ENCODE measurements around the gene GALNT10.

Gene GALNT10

DNA sequence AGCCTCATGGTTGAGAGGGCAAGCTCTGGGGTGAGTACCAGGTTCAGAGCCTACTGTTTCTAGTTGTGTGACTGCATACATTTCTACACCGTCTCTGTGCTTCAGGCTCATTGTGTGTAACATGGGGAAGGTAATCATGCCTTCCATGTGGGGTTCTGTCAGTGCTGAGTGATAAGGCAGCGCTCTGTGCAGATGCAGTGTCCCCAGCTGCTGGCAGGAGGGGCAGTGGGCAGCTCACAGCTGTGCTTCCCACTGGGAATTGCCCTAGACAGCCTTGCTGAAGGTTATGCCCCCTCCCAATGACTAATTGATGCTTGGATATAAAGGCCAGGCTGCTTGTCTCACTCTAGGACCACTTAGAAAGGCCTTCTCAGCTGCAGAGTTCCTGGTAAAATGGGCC is 133.5 kb downstream of the GALNT10 start:
- DNase-seq (ENCODE audit: low read depth) = no peak

DNA sequence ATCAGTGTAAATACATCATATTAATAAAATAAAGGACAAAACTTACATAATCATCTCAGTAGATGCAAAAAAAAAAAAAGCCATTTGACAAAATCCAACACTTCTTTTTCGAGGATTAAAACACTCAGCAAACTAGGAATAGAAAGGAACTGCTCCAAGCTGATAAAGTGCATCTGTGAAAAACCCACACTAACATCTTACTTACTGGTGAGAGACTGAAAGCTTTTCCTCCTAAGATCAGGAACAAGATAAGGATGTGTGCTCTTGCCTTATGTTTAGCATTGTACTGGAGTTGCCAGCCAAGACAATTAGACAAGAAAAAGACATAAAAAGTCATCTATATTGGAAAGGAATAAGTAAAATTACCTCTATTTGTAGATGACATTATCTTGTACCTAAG is 135.0 kb downstream of the GALNT10 start:
- no peak for DNase-seq (ENCODE audit: low read depth)

DNA sequence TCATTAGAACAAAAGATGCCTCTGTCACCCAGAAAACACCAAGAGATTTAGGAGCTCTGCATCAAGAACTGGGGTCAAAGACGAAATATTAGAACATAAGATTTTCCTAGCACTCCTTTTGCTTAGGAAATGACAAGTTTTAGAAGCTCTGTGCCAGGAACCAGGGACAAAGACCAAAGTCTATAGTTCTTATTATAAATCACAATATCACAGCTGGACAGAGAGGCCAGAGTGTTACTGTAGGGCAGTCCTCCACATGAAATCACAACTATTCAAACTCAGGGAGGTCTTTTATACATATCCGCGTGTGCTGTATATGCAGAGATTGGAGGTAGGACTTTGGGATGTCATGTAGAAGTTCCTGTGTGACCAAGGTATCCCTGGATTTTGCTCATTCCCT is 138.5 kb downstream of the GALNT10 start:
- no peak for DNase-seq (ENCODE audit: low read depth)

DNA sequence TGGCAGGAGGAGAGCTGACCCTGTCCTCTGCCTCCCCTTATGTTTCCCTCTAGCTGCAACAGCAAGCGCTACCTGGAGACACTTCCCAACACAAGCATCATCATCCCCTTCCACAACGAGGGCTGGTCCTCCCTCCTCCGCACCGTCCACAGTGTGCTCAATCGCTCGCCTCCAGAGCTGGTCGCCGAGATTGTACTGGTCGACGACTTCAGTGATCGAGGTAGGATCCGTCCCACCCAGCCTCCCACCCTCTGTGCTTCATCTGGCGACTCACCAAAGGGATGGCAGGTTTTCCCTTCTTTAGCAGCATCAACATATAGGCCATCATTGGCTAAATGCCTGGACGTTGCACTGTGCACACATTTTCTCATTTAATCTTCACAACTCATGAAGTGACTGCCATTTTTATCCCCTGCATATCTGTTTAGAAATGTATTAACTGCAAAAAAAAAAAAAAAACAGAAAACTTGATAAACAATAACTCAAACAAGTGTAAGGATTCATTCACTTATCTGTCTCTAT is 139.0 kb downstream of the GALNT10 start:
- DNase-seq (ENCODE audit: low read depth) = no peak

DNA sequence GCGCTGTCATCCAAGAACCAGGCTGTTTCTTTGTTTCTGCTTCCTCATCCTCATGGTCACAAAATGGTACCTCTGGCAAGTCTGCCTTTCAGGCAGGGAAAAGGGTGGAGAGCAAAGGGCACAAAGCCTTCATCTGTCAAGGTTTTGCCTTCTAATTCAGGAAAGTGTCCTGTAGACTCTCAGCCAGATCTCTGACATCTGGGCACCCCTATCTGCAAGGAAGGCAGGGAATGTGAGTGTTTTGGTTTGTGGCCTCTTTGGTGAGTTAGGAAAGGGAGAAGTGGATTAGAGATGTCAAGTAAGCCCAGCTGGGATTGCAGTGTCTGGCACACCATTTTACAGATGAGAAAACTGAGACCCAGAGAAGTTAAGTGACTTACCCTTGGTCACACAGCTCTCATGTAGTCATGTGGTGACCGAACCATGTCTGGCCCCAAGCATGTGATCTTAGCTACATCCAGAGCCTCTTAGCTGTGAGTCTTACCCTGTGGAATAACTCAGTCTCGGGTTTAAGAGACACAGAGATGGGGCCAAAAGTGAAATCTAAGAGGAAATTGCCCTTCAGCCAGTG is 139.6 kb downstream of the GALNT10 start:
- DNase-seq (ENCODE audit: low read depth) = no peak

DNA sequence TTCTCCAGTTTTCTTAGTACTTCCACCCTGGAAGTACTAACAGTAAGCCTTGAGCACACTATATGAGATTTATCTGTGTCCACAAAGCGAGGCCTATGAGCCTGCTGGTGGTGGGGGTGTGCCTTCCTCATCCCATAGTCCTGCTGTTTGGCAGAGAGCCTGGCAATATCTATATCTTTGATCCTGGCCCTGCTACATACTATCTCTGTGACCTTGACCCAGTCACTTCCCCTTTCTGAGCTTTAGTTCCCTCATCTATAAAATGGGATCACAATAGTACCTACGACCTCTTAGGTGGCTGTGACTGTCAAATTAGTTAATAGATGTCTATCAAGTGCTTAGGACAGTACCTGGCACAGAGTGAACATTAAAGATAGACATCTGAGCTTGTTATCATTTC is 140.7 kb downstream of the GALNT10 start:
- no peak for DNase-seq (ENCODE audit: low read depth)

DNA sequence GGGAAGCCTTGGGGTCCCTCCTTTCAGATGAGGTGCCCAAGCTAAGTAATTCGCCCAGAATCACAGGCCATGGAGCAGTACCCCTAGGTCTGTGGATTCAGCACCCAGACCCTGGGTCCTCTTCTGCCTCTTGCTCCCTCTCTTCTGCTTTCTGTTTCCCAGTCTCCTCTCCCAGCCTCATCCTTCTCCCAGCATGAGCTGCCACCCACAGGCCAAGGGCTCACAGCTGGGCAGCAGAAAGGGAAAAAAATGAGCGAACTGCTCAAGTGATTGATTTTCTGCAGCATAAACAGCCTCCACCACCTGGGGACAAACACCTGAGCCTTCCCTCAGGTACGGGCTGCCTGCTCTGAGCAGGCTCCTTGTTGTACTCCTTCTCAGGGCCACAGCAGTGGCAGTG is 141.4 kb downstream of the GALNT10 start:
- DNase-seq (ENCODE audit: low read depth) = no peak

DNA sequence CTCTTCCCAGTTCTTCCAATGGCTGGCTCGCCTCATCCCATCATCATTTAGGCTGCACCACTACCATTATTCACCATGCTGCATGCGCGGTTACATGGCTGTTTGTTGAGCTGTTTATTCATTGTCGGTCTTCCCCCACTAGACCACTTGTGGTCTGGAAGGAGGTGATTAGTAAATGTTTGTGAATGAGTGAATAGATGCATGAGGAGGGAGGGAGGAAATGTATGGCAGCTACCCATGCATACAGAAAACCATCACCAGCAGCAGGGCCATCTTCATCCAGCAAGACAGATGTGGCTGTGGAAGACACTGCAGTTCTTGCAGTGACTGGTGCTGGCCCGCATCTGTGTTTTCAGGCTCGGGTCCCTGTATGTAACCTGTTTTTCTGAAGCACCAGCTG is 141.9 kb downstream of the GALNT10 start:
- DNase-seq (ENCODE audit: low read depth) = no peak

DNA sequence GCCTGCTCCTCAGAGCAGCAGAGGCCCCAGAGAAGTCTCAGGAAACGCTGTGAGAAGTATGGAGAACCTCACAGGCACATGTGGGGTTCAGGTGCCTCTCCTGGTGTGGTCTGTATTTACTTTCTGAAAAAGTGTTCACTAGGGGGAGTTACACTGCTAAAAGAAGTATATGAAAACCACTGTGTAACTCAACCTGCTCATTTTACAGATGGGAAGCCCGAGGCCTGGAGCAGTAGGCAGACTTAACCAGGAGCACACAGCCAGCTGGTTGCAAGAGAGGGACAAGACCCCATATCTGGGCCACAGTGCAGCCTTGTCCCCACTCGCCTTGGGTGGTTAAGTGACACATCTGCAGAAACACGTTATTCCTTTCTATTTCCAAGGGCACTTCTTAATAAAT is 142.5 kb downstream of the GALNT10 start:
- DNase-seq (ENCODE audit: low read depth) = no peak

DNA sequence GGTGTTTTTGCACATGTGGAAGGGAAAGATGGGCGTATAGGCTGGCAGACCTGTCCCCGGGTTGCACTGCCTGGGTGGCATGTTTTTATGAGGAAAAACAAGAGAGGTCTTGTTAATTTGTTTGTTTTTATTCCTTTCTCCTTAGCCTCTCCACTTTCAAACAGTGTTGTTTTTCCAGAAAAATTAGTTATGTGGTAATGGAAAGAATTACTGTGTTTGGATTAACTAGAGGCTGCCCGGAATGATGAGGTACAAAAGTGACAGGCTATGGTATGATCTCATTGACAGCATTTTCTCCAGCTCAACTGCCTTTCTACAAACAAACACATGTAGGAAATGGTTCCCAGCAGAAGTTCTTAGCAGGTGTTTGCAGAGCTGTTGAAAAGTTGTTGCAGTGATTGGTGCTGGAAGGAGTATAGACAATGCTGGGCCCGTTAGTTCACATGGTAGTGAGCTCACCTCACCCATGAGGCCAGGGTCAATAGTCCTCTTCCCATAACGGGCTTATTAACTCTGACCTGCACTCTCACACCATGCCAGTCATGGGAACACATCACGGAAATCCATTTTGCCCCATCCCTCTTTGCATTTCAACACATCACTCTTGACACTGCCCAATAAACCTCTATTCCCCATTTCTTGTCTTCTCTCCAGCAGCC is 144.0 kb downstream of the GALNT10 start:
- no peak for DNase-seq (ENCODE audit: low read depth)

DNA sequence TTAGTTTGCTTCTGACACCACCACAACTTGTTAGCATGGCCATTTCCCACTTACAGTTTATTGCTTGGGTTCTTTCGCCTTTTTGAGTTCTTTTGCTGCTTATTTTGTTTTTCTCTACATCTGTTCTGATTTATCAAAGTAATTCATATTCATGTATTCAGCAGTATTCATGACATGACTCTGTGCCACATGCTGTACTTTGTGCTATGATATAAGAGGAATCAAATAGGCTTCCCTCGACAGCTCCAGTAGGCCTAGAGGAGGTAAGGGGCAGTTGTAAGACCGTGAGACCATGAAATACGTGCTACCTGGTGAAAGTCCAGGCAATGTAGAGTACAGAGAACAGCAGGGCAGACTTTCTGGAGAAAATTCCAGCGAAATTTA is 144.5 kb downstream of the GALNT10 start:
- no peak for DNase-seq (ENCODE audit: low read depth)

DNA sequence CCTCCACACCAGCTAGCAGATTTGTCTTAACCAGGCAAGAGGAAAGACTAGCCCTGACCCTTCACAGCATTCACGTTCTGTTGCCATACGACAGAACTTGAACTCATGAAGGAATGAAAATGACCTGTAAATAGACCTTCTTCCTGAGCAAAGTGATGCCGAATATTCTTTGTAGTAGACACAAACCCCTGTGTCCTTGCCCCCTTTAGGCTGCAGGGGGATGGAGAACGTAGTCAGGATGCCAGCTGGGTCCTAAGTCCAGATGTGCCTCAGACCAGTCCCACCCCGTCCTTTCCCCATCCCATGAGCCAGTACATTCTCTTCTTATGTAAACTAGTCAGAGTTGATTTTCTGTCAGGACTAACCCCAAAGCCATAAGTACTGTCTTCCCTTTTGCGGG is 151.1 kb downstream of the GALNT10 start:
- DNase-seq (ENCODE audit: low read depth) = no peak

DNA sequence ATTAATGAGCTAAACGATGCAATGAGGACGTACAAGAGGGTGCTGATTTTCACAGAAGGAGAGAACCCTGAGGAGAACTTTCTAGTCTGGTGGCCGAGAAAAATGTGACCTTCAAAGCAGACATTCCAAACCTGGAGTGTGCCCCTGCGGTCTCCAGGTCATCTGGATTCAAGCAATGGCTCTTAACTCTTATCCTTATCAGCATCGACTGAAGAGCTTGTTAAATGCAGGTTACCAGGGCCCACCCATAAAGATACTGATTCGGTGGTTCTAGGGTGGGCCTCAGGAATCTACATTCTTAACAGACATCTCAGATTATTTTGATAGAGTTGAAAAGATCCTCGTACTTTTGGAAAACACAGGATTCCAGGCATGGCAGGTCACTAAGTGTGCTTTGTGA is 151.7 kb downstream of the GALNT10 start:
- no peak for DNase-seq (ENCODE audit: low read depth)

DNA sequence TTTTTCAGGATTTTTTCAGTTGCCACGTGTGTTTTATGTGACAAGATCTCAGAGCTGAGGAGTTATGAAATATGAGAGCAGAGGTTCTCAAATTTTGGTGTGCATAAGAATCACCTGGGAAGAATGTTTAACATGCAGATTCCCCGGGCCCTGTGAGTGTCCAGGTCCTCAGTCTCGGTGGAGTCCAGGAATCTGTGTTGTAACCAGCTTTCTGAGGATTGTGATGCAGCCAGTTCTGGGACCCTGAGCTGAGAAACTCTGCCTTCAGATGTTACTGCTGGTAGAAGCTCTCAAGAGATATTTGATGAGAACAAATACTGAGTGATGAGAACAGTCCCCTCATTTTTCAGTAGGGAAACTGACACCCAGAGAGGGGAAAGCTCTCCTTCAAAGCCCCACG is 152.4 kb downstream of the GALNT10 start:
- no peak for DNase-seq (ENCODE audit: low read depth)

DNA sequence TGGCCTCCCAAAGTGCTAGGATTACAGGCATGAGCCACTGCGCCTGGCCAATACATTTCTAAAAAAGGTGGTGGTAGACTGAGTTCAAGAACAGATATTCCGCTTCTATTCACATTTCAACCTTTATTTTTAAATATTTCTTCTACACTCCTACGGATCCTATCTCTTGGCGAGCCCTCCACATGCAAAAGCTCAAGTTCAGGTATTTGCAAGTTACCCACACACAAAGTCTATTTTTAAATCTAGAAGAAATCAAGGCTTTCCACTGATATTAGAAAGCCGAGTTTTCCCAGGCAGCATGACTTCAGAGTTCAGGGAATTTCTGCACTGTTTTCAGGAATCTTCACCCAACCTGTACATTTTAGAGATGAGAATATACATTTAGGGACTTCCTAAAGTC is 153.9 kb downstream of the GALNT10 start:
- DNase-seq (ENCODE audit: low read depth) = no peak

DNA sequence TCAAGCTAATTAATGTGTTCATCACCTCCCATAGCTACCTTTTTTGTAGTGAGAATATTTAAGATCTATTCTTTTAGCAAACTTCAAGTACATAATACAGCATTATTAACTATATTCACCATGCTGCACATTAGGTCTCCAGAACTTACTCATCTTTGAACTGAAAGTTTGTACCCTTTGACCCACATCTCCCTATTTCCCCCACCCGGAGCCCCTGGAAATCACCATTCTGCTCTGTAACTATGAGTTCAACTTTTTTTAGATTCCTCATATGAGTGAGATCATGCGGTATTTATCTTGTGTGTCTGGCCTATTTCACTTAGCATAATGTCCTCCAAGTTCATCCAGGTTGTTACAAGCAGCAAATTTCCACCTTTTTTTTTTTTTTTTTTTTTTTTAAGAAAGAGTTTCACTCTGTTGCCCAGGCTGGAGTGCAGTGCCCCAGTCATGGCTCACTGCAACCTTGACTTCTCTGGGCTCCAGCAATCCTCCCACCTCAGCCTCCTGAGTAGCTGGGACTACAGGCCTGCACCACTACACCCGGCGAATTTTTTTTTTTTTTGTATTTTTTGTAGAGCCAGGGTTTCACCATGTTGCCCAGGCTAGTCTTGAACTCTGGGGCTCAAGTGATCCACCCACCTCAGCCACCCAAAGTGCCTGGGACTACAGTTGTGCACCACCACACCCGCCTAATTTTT is 154.9 kb downstream of the GALNT10 start:
- no peak for DNase-seq (ENCODE audit: low read depth)

DNA sequence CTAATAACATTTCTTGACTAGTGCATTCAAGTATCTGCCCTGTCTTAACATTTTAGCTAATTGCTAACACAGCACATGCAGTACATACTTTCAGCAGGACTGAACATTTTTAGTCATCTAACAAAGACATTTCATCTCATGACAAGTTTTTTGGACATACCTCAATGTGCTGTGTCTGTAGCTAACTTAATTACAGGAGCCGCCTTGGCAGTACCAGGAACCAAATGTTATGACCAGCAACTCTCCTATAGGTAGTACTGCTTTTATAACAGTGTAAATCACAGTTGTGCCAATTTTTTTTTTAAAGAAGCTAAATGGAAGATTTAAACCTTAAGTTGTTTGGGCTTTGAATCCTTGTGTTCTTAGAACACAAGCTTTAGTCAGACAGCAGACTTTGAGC is 155.9 kb downstream of the GALNT10 start:
- no peak for DNase-seq (ENCODE audit: low read depth)

DNA sequence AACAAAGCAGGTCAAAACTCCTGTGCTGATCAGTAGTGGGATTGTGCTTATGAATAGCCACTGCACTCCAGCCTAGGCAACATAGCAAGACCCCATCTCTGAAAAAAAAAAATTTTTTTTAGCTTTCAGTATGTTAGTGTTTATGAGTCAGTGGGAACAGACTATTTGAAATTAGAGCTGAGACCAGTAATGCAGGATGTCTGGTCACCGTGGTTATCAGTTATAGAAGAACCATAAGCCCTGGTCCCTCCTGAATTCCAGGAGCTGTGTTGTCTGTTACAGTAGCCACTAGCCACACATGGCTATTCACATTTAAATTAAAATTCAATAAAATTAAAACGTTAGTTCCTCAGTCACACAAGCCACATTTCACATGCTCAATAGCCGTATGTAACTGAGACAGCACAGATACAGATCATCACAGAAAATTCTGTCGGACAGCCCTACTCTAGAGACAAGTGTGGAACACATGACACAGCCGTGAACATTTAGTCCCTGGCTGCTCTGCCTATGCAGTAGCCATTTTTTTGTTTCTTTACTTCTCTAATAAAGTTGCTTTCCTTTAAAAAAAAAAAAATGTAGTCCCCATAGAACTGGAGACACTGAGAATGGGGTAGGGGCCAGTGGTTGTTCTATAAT is 159.2 kb downstream of the GALNT10 start:
- DNase-seq (ENCODE audit: low read depth) = no peak

DNA sequence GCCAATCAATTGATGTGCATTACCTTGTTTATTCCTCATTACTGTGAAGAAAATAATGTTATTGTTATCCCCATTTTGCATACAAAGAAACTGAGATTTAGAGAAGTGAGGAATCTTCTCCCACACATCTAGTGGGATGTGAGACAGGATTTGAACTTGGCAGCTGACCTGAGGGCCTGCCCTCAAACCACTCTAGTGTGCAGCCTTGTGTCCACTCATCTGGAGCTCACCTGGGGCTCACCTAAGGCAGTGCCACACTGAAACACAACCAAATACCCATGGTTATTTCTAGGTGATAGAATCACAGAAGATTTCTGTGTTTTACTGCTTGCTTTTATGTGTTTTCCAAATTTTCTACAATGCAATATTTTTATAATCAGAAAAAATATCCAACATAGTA is 160.6 kb downstream of the GALNT10 start:
- no peak for DNase-seq (ENCODE audit: low read depth)

DNA sequence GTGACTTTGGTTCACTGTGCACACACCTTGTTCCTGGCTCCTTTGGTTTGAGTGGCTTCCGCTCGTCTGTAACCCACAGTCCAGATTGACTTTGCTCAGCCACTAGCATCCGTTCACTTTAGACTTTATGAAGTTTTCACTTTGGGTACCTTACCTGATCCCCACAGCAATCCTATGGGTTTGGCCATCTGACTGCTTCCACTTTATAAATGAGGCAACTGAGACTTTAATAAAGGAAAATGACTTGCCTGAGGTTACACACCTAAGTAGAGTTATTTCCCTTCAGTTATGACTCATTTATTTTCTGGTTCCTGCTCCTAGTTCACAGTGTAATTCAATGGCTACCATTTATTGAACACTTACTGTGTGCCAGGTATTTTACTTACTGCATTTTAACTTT is 161.0 kb downstream of the GALNT10 start:
- DNase-seq (ENCODE audit: low read depth) = no peak

DNA sequence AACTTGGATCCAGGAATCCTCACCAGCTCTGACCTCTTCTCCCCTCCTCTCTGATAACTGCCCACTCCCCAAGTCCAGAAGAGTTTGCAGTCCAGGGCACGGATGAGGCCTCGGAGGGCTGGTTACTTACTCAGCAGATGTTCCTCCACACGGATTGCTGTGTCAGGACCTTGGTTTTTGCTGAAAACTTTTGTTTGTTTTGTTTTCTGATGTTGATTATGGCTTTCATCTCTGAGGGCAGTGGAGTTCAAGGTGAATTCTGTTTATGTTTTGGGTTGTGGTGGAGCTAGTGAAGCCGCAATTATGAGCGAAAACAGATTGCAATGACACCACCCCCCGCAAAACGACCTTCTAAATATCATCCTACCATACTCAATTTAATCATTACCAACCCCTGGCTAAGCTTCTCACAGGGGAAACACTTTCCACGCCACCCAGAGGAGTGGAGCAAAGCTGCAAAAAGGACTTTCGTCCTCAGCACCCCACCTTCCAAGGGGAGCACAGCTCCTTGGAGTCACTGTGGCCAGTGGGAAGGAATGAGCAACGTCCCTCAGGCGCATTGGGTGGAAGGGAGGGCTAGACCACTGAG is 162.5 kb downstream of the GALNT10 start:
- no peak for DNase-seq (ENCODE audit: low read depth)

DNA sequence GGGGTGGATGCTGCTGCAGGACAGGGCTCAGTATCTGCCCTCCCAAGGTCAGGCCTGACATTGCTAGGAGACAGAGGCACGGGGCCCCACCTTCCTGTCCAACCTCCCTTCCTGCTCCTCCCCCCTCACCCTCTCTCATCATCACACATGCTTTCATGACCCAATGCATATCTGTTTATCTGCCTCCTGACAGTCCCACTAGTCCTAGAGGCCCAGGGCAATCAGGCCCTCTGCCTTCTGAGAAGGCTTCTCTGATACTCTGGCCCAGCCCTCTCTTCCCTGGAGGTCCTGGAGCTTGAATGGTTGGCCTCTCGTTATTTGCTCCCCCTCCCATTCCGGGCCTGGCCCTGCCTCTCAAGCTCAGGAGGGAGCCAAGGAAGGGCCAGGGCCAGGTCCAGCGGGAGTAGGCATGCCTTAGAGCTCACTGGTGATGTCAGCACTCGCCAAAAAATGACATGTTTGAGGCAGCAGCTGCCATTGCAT is 164.6 kb downstream of the GALNT10 start:
- no peak for DNase-seq (ENCODE audit: low read depth)

Measured in T-helper 22 cell (primary cell).